ENCODE measurements around the gene CAND1. TPM values are rescaled to one million over a fixed set of nuclear protein-coding genes. Genes with fewer than 3 reads are reported as not detected.

Gene CAND1
- total RNA-seq, 1 experiment from 2014 or later = 230 TPM

GRCh38 chr12:67222302-67222701 lies 46.9 kb upstream of the CAND1 start:
- Histone ChIP-seq H4K91ac (ENCODE audit: insufficient read length, low read depth, low read length) (no peak overlapping the region), H3K4me2 (ENCODE audit: insufficient read depth, insufficient read length, low read length) (no peak overlapping the region), H3K79me1 (ENCODE audit: insufficient read depth, low read depth, low read length, poor library complexity, severe bottlenecking) (no peaks in the 10 kb centered on the region), H2AK5ac (ENCODE audit: insufficient read length, low read length) (no peak overlapping the region), H3K9ac (ENCODE audit: extremely low read depth, insufficient read length, low read length) (no peak overlapping the region), H3K4ac (ENCODE audit: low read depth, low read length) (no peak overlapping the region), H4K8ac (replicated peaks; ENCODE audit: insufficient read length, low read depth, low read length) (no peak overlapping the region), H3K27me3 (ENCODE audit: insufficient read depth, low read length) (no peaks in the 10 kb centered on the region), H2BK15ac (ENCODE audit: low read depth, low read length) (no peak overlapping the region), H3K23ac (ENCODE audit: insufficient read length, low read depth, low read length) (no peak overlapping the region), H4K5ac (ENCODE audit: insufficient read length, low read depth, low read length) (no peak overlapping the region), H3K18ac (ENCODE audit: insufficient read length, low read depth, low read length) (no peak overlapping the region), H2BK12ac (ENCODE audit: insufficient read length, low read depth, low read length) (no peak overlapping the region), H2BK5ac (ENCODE audit: insufficient read length, low read length) (no peak overlapping the region), H3K14ac (ENCODE audit: insufficient read depth, low read length) (no peak overlapping the region), H4K20me1 (ENCODE audit: control insufficient read depth, insufficient read depth, insufficient read length) (no peaks in the 10 kb centered on the region), H2AFZ (ENCODE audit: low read length) (no peak overlapping the region), H3K79me2 (ENCODE audit: insufficient read depth, low read length) (no peaks in the 10 kb centered on the region), H3T11ph (ENCODE audit: low read length) (no peak overlapping the region), H3K9me3 (ENCODE audit: control insufficient read depth, low read depth, low read length) (no peaks in the 10 kb centered on the region), H2BK120ac (ENCODE audit: low read depth, low read length, poor library complexity, severe bottlenecking) (no peak overlapping the region), H2BK20ac (ENCODE audit: low read depth, low read length, poor library complexity, severe bottlenecking) (no peak overlapping the region), H3K4me1 (ENCODE audit: insufficient read depth, low read length) (no peaks in the 10 kb centered on the region), H3K23me2 (ENCODE audit: insufficient read length, low read depth, low read length, poor library complexity, severe bottlenecking) (no peaks in the 10 kb centered on the region), H3K56ac (ENCODE audit: insufficient read length, low read depth, low read length) (no peak overlapping the region), H3K27ac (ENCODE audit: insufficient read length, low read depth, low read length) (no peak overlapping the region)
- DNase-seq = no peak
- WGBS (ENCODE audit: extremely low coverage, insufficient read length, low lambda C conversion rate) = no CpG with 5 or more reads among the region's 4 CpGs
- Mint-ChIP-seq H3K36me3 (ENCODE audit: insufficient read depth in 1 of 3, low read depth in 3 of 3) (peaks cover 0 to 2% (median 0%) of the 10 kb centered on the region in 3 experiments; a peak in 1 of 7 replicates), H3K27ac (no peak overlapping the region), H3K4me3 (no peak overlapping the region), H3K27me3 (ENCODE audit: low read depth) (peaks cover 2% of the 10 kb centered on the region; the same call in 1 of the 2 replicates), H3K9me3 (no peaks in the 10 kb centered on the region; a peak in 2 of 5 replicates), H3K4me1 (peaks cover 7 to 10% of the 10 kb centered on the region in 2 experiments)
- TF ChIP-seq CTCF (conservative IDR thresholded peaks at IDR 0.05) = peak; percentile 72

Measured in H9 (cell line).